K562 (cell line): ENCODE data around the gene STX3. TPM values are rescaled to one million over a fixed set of nuclear protein-coding genes. Genes with fewer than 3 reads are reported as not detected.

Experiments used
- ATAC-seq: fragments of 200-7000 bp; cut with Tn5 transposase; 3 replicates; pipeline ENCODE4 v1.9.1; 2020; ENCODE audit warnings: moderate library complexity
- BruUV-seq: library from RNA; stranded (reverse); fragments of 400-500 nt; replicated peaks from 2 replicates; lab custom pipeline; 2021; lab: Mats Ljungman, UMichigan
- CTCF ChIA-PET: fragments of 300-600 bp; formaldehyde crosslinking; extraction: SDS; loops from one replicate; lab custom pipeline; 2021; ENCODE audit warnings: low intra/inter-chr PET ratio; lab: Yijun Ruan, JAX
- POLR2A ChIA-PET: fragments of 300-600, 350-650 bp; sonication (Branson Sonifier 250); formaldehyde crosslinking; extraction: SDS; loops from one replicate; lab custom pipeline; 2021; ENCODE audit warnings: antibody characterized with exemption, inconsistent platforms; lab: Yijun Ruan, JAX
- DNase-seq, 4 experiments: peaks; one replicate each; pipeline versions ENCODE4 v3.0.0 to v3.0.0-alpha.2; 2011 to 2018; ENCODE audit warnings: low spot score in 3 of 4, mixed read lengths in 3 of 4; ENCODE audit errors: extremely low read depth in 1 of 4
- FAIRE-seq: peaks from 2 replicates; lab custom pipeline; 2011; peaks lifted over from hg19 to GRCh38; lab: Jason Lieb, UNC
- H2AFZ ChIP-seq: 2 replicates; pipeline ENCODE4 v1.6.0; 2011; ENCODE audit warnings: low read depth, low read length, control low read depth, inconsistent platforms
- H3K27ac ChIP-seq: fragments of 200-600 bp; 3 replicates; pipeline ENCODE4 v1.8.0; 2011; ENCODE audit warnings: low read depth, mild to moderate bottlenecking, control low read depth, inconsistent platforms, low read length, moderate library complexity, mixed read lengths; ENCODE audit errors: extremely low read depth
- H3K27me3 ChIP-seq, 2 experiments: fragments of 300-600 bp in 1 of 2; 2 replicates in 1 of 2; 3 replicates in 1 of 2; pipeline versions ENCODE4 v1.6.0 to v1.8.0; 2011; ENCODE audit warnings: inconsistent platforms in 2 of 2, low read length in 2 of 2, mild to moderate bottlenecking in 1 of 2, mixed read lengths in 1 of 2, moderate library complexity in 1 of 2; ENCODE audit not compliant: control insufficient read depth in 2 of 2, insufficient read depth in 2 of 2
- H3K36me3 ChIP-seq: fragments of 300-600 bp; 3 replicates; pipeline ENCODE4 v1.8.0; 2011; ENCODE audit warnings: mild to moderate bottlenecking, low read length, inconsistent platforms; ENCODE audit not compliant: control insufficient read depth, insufficient read depth
- H3K4me1 ChIP-seq, 2 experiments: fragments of 200-600 bp in 1 of 2; replicated peaks in 1 of 2; 2 replicates in 1 of 2; 3 replicates in 1 of 2; pipeline versions ENCODE4 v1.5.1 to v1.8.0; 2011; ENCODE audit warnings: inconsistent platforms in 2 of 2, low read length in 2 of 2, mild to moderate bottlenecking in 1 of 2, mixed read lengths in 1 of 2, moderate library complexity in 1 of 2; ENCODE audit not compliant: control insufficient read depth in 2 of 2, insufficient read depth in 2 of 2
- H3K4me2 ChIP-seq: 2 replicates; pipeline ENCODE4 v1.6.1; 2011; ENCODE audit warnings: low read length, control low read depth, inconsistent platforms, mixed read lengths; ENCODE audit not compliant: insufficient read depth
- H3K4me3 ChIP-seq: fragments of 200-600 bp; sonication (generic), shearing (Covaris generic); 2 replicates; pipeline ENCODE4 v1.5.1; 2016; ENCODE audit warnings: control low read depth, inconsistent platforms
- H3K79me2 ChIP-seq: fragments of 200-600 bp; 3 replicates; pipeline ENCODE4 v1.8.0; 2011; ENCODE audit warnings: low read length, inconsistent platforms; ENCODE audit not compliant: control insufficient read depth, insufficient read depth
- H3K9ac ChIP-seq, 2 experiments: 2 replicates each; pipeline versions ENCODE4 v1.6.0 to v1.6.1; 2011; ENCODE audit warnings: low read depth in 2 of 2, low read length in 2 of 2, control low read depth in 1 of 2, inconsistent platforms in 1 of 2, mild to moderate bottlenecking in 1 of 2, mixed read lengths in 1 of 2; ENCODE audit not compliant: insufficient read depth in 1 of 2
- H3K9me1 ChIP-seq: one replicate; pipeline ENCODE4 v1.6.0; 2011; ENCODE audit warnings: inconsistent platforms, mild to moderate bottlenecking, low read length, moderate library complexity; ENCODE audit not compliant: control insufficient read depth, insufficient read depth
- H3K9me3 ChIP-seq: replicated peaks from 2 replicates; pipeline ENCODE4 v1.5.1; 2011; ENCODE audit warnings: low read depth, low read length, inconsistent platforms; ENCODE audit not compliant: control insufficient read depth, insufficient read depth
- H4K20me1 ChIP-seq: replicated peaks from 2 replicates; pipeline ENCODE4 v1.6.1; 2011; ENCODE audit warnings: low read length, inconsistent platforms, mixed read lengths; ENCODE audit not compliant: control insufficient read depth, insufficient read depth
- CBX1 ChIP-seq: sonication (generic); IDR thresholded peaks from 2 replicates; pipeline ENCODE4 v1.6.1; 2016; ENCODE audit warnings: antibody characterized with exemption, low read depth, mild to moderate bottlenecking
- CREB3L1 ChIP-seq: fragments of 450-650 bp; IDR thresholded peaks from 2 replicates; pipeline ENCODE4 v1.6.1; 2014; ENCODE audit warnings: low read depth, mild to moderate bottlenecking, moderate library complexity, borderline replicate concordance
- FIP1L1 ChIP-seq: fragments of 200-400 bp; formaldehyde crosslinking; IDR thresholded peaks from 2 replicates; pipeline ENCODE4 v1.6.1; 2018; ENCODE audit warnings: mild to moderate bottlenecking, low read depth, low read length; ENCODE audit not compliant: poor library complexity, severe bottlenecking
- L3MBTL2 ChIP-seq: fragments of 450-650 bp; IDR thresholded peaks from 2 replicates; pipeline ENCODE4 v1.6.1; 2016; ENCODE audit warnings: mild to moderate bottlenecking, moderate library complexity
- MEIS2 ChIP-seq: fragments of 450-650 bp; IDR thresholded peaks from 2 replicates; pipeline ENCODE4 v1.6.1; 2014; ENCODE audit warnings: mild to moderate bottlenecking; ENCODE audit not compliant: partially characterized antibody
- MLX ChIP-seq, 2 experiments: fragments of 450-650 bp in 1 of 2; sonication (generic) in 1 of 2; formaldehyde crosslinking; conservative IDR thresholded peaks; 2 replicates each; pipeline versions ENCODE4 v1.4.0 to v1.8.1; 2020 to 2022; ENCODE audit warnings: mild to moderate bottlenecking in 1 of 2, missing genetic modification reagents in 1 of 2
- MTA3 ChIP-seq: fragments of 450-650 bp; formaldehyde crosslinking; IDR thresholded peaks from 2 replicates; pipeline ENCODE4 v1.6.1; 2017; ENCODE audit warnings: mild to moderate bottlenecking, borderline replicate concordance
- RBFOX2 ChIP-seq: fragments of 200-400 bp; formaldehyde crosslinking; IDR thresholded peaks from 2 replicates; pipeline ENCODE4 v1.6.1; 2017; ENCODE audit warnings: low read depth, mild to moderate bottlenecking, low read length, moderate library complexity
- RBM25 ChIP-seq: fragments of 200-400 bp; formaldehyde crosslinking; IDR thresholded peaks from 2 replicates; pipeline ENCODE4 v1.6.1; 2018; ENCODE audit warnings: low read length, low read depth, moderate library complexity; ENCODE audit not compliant: severe bottlenecking
- TEAD4 ChIP-seq, 2 experiments: sonication (generic) in 1 of 2; formaldehyde crosslinking in 1 of 2; IDR thresholded peaks; 2 replicates each; pipeline versions ENCODE4 v1.6.1 to v1.8.0; 2012 to 2022; ENCODE audit warnings: borderline replicate concordance in 1 of 2, inconsistent platforms in 1 of 2, low read length in 1 of 2, mild to moderate bottlenecking in 1 of 2, missing genetic modification reagents in 1 of 2
- WHSC1 ChIP-seq: IDR thresholded peaks from one replicate; pipeline ENCODE4 v1.6.1; 2012; ENCODE audit warnings: low read length, control low read depth, inconsistent platforms
- ZNF174 ChIP-seq: fragments of 250-450 bp; sonication (Bioruptor Pico); IDR thresholded peaks from 2 replicates; pipeline ENCODE4 v1.4.0; 2020; ENCODE audit warnings: mild to moderate bottlenecking
- ZNF184 ChIP-seq: sonication (generic); formaldehyde crosslinking; IDR thresholded peaks from 2 replicates; pipeline ENCODE4 v1.5.0; 2020; ENCODE audit warnings: missing genetic modification reagents
- ZNF253 ChIP-seq: fragments of 250-450 bp; sonication (Bioruptor Pico); conservative IDR thresholded peaks from 2 replicates; pipeline ENCODE4 v1.6.1; 2021; ENCODE audit warnings: mild to moderate bottlenecking
- ZNF507 ChIP-seq: conservative IDR thresholded peaks from 2 replicates; pipeline ENCODE4 v1.6.1; 2017; ENCODE audit warnings: missing genetic modification characterization, missing compliant biosample characterization
- ZNF655 ChIP-seq: fragments of 250-450 bp; sonication (Bioruptor Pico); IDR thresholded peaks from 2 replicates; pipeline ENCODE4 v1.5.0; 2021
- ZNF717 ChIP-seq: fragments of 250-450 bp; sonication (Bioruptor Pico); IDR thresholded peaks from 2 replicates; pipeline ENCODE4 v1.5.0; 2021
- WGBS: fragments of 100-300 bp; shearing (Covaris generic); methylation state at CpG from one replicate; pipeline ENCODE4 v1.1.6; 2016; ENCODE audit warnings: low coverage, mixed read lengths; ENCODE audit not compliant: insufficient coverage; ENCODE audit errors: missing lambda C conversion rate; 5-methylcytosine and 5-hydroxymethylcytosine counted together
- in situ Hi-C: fragments of 300-500 bp; cut with MboI; formaldehyde crosslinking; loops from 4 replicates; pipeline ENCODE4 v1.15.0; 2018; ENCODE audit warnings: inconsistent platforms, mixed read lengths
- intact Hi-C: fragments of 100-400 bp; cut with micrococcal nuclease; formaldehyde crosslinking; loops from 2 replicates; pipeline ENCODE4 v1.14.2; 2022
- polyA plus RNA-seq, 8 experiments: library from polyadenylated mRNA; depleted of rRNA in 4 of 8; stranded (reverse) in 5 of 8; unstranded in 3 of 8; fragments of >200 nt; fragmentation: Nextera tagmentation in 2 of 8; fragmentation: Illumina TruSeq in 1 of 8; extraction: Ambion mirVana in 2 of 8; extraction: Trizol in 1 of 8; gene quantifications; 2 replicates each; pipeline versions ENCODE4 v1.2.1 to v1.2.3, GENCODE V29; 2011 to 2014; ENCODE audit warnings: inconsistent platforms in 1 of 8, missing spikeins in 1 of 8
- total RNA-seq, 7 experiments: library from RNA; depleted of rRNA in 6 of 7; stranded (reverse); fragments of >200 nt in 6 of 7; fragmentation: Illumina TruSeq in 2 of 7; extraction: Trizol in 2 of 7; gene quantifications; 2 replicates each; pipeline versions ENCODE4 v1.2.1 to v1.2.3, GENCODE V29; 2011 to 2021; ENCODE audit warnings: low replicate concordance in 1 of 7

The STX3 gene
- total and polyA plus RNA-seq, 9 of the 15 experiments (the other 6 are each of a cell fraction or from before 2014, with no cell fraction given): 12.0 to 91.6 (median 48.7) TPM

- no peaks in the 10 kb centered on the region for H3K27me3 ChIP-seq
- H3K27ac ChIP-seq: no peak overlapping the region
- no peak overlapping the region for H3K4me3 ChIP-seq
- ChIA-PET CTCF (no interaction called here), POLR2A (no interaction called here)
- no peak overlapping the region for H3K9ac ChIP-seq
- H3K9me1 ChIP-seq: peaks cover under 1% of the 10 kb centered on the region
- BruUV-seq: no TSS peak
- in situ Hi-C loops: no loop called here
- peaks cover 53% of the 10 kb centered on the region for H3K36me3 ChIP-seq
- no peaks in the 10 kb centered on the region for H3K9me3 ChIP-seq
- peaks cover 8 to 10% of the 10 kb centered on the region in 2 experiments for H3K4me1 ChIP-seq
- intact Hi-C loops: no loop called here
- FAIRE-seq (no peak), DNase-seq (no peak), ATAC-seq (no peak)
- WGBS: 83% methylated on average over 2 of the region's 2 CpGs
- H3K4me2 ChIP-seq: no peak overlapping the region
- peaks cover 2% of the 10 kb centered on the region; the same call in 1 of the 2 replicates for H4K20me1 ChIP-seq
- 0 out of 3 replicates have a peak, but pooled peaks cover 3% of the 10 kb centered on the region for H3K79me2 ChIP-seq
- no peak overlapping the region for H2AFZ ChIP-seq
- no peak for TF ChIP-seq WHSC1
- TF ChIP-seq CBX1: no peak
- TF ChIP-seq MTA3: no peak
- no peak for TF ChIP-seq FIP1L1
- TF ChIP-seq ZNF655 (CRISPR knock-in tag): no peak
- no peak for TF ChIP-seq CREB3L1
- TF ChIP-seq MLX (CRISPR knock-in tag; conservative IDR thresholded peaks at IDR 0.05): no peak
- TF ChIP-seq RBFOX2: no peak
- TF ChIP-seq ZNF174: no peak
- no peak for TF ChIP-seq RBM25
- TF ChIP-seq TEAD4 (IDR thresholded peaks at IDR 0.05; ENCODE audit: low read length): no peak
- TF ChIP-seq TEAD4 (CRISPR knock-in tag; IDR thresholded peaks at IDR 0.05; ENCODE audit: borderline replicate concordance): no peak
- TF ChIP-seq ZNF184: no peak
- no peak for TF ChIP-seq ZNF253
- no peak for TF ChIP-seq MEIS2
- no peak for TF ChIP-seq ZNF717 (CRISPR knock-in tag)
- no peak for TF ChIP-seq L3MBTL2
- TF ChIP-seq ZNF507 (tag): no peak
Observed at GRCh38 chr11:59782080-59782479, 26.9 kb downstream of the STX3 start.
